UCSD-AML1 (cell line): ENCODE results near the gene MAST2.

ENCODE experiments used
- DNase-seq: peaks from one replicate; lab custom pipeline; 2025; ENCODE audit not compliant: unreplicated experiment; lab: John Stamatoyannopoulos, UW

MAST2 gene

GRCh38 chr1:46013581-46013980 is 210.2 kb downstream of the MAST2 start:
- DNase-seq, result no peak

- DNase-seq, result no peak
Observed at GRCh38 chr1:46017876-46018503, 214.6 kb downstream of the MAST2 start.

GRCh38 chr1:46019348-46019747 is 215.9 kb downstream of the MAST2 start:
- DNase-seq, result no peak

GRCh38 chr1:46020010-46020409 is 216.6 kb downstream of the MAST2 start:
- no peak for DNase-seq

- no peak for DNase-seq
Observed at GRCh38 chr1:46021046-46021996, 217.9 kb downstream of the MAST2 start.

- DNase-seq, result no peak
Observed at GRCh38 chr1:46026531-46026930, 223.1 kb downstream of the MAST2 start.

GRCh38 chr1:46027788-46028573 is 224.6 kb downstream of the MAST2 start:
- DNase-seq, result no peak

GRCh38 chr1:46030074-46030870 is 226.9 kb downstream of the MAST2 start:
- DNase-seq, result no peak

- DNase-seq, result no peak
Observed at GRCh38 chr1:46030876-46031660, 227.7 kb downstream of the MAST2 start.

GRCh38 chr1:46034601-46035516 is 231.4 kb downstream of the MAST2 start:
- DNase-seq, result no peak

- DNase-seq, result peak; percentile 84
Observed at GRCh38 chr1:46036894-46037839, 233.8 kb downstream of the MAST2 start.

GRCh38 chr1:46039571-46040052 is 236.2 kb downstream of the MAST2 start:
- DNase-seq, result no peak

GRCh38 chr1:46041551-46041950 is 238.1 kb downstream of the MAST2 start:
- DNase-seq, result no peak

- no peak for DNase-seq
Observed at GRCh38 chr1:46041974-46042373, 238.6 kb downstream of the MAST2 start.

- peak; percentile 39 for DNase-seq
Observed at GRCh38 chr1:46043458-46044017, 240.1 kb downstream of the MAST2 start.

- no peak for DNase-seq
Observed at GRCh38 chr1:46044116-46044515, 240.7 kb downstream of the MAST2 start.

GRCh38 chr1:46053734-46054133 is 250.3 kb downstream of the MAST2 start:
- no peak for DNase-seq
